ENCODE data around the gene TP53TG3F. TPM values are rescaled to one million over a fixed set of nuclear protein-coding genes. Genes with fewer than 3 reads are reported as not detected.
"Not testable (repeated sequence)": the region's sequence is repeated elsewhere in the genome, so short reads cannot be mapped to it uniquely, and the experiment has no call there.

Gene TP53TG3F
- total RNA-seq (not detected), polyA plus RNA-seq (not detected), total RNA-seq (0 reads per million in 6 experiments)

GRCh38 chr16:33459312-33459711 is at the start of gene TP53TG3F:
TP53TG3F (plus strand) TSS chr16:33459612; CDS start chr16:33459680, 68 bp downstream.
- POLR2A ChIA-PET, H3K36me3 Mint-ChIP-seq, H3K4me1 Mint-ChIP-seq, H3K27ac Mint-ChIP-seq, DNase-seq, H3K27me3 Mint-ChIP-seq, H3K4me3 Mint-ChIP-seq, ATAC-seq, H3K9me3 Mint-ChIP-seq: not testable (repeated sequence)

- H3K4me1 Mint-ChIP-seq, H3K27me3 Mint-ChIP-seq, H3K36me3 Mint-ChIP-seq, H3K27ac Mint-ChIP-seq, H3K9me3 Mint-ChIP-seq, ATAC-seq, H3K4me3 Mint-ChIP-seq, POLR2A ChIA-PET: not testable (repeated sequence)
- peak in 1 of 10 donors; percentile 19 for DNase-seq
Measured at GRCh38 chr16:33491611-33492010, 32.2 kb downstream of the TP53TG3F start.

- POLR2A ChIA-PET, result not testable (repeated sequence)
Measured at GRCh38 chr16:33507231-33507630, 47.8 kb downstream of the TP53TG3F start.

GRCh38 chr16:33509070-33509469 is 49.7 kb downstream of the TP53TG3F start:
- DNase-seq, H3K27me3 Mint-ChIP-seq, H3K27ac Mint-ChIP-seq, H3K4me1 Mint-ChIP-seq, POLR2A ChIA-PET, ATAC-seq, H3K9me3 Mint-ChIP-seq, H3K4me3 Mint-ChIP-seq, H3K36me3 Mint-ChIP-seq: not testable (repeated sequence)

More at GRCh38 chr16:33507231-33507630, 47.8 kb downstream of the TP53TG3F start:
- DNase-seq, H3K27me3 Mint-ChIP-seq, H3K36me3 Mint-ChIP-seq, H3K4me1 Mint-ChIP-seq, H3K27ac Mint-ChIP-seq, ATAC-seq, H3K9me3 Mint-ChIP-seq, H3K4me3 Mint-ChIP-seq: not testable (repeated sequence)

GRCh38 chr16:33509906-33510305 is 50.5 kb downstream of the TP53TG3F start:
- POLR2A ChIA-PET, H3K27me3 Mint-ChIP-seq, H3K27ac Mint-ChIP-seq, H3K36me3 Mint-ChIP-seq, ATAC-seq, H3K4me1 Mint-ChIP-seq, H3K9me3 Mint-ChIP-seq, H3K4me3 Mint-ChIP-seq: not testable (repeated sequence)
- DNase-seq, result peak in 1 of 10 donors; percentile 28

Other genes starting within 250 kb of the TP53TG3F start
- gene TP53TG3E, start 155.3 kb upstream of the TP53TG3F start, total RNA-seq, result not detected
- gene TP53TG3E, start 155.3 kb upstream of the TP53TG3F start, polyA plus RNA-seq, result not detected
- gene TP53TG3B, start 98.8 kb upstream of the TP53TG3F start, total RNA-seq, result not detected
- not detected for gene TP53TG3B, start 98.8 kb upstream of the TP53TG3F start, polyA plus RNA-seq